MV-4-11 (cell line): Measurements from ENCODE around the gene OSCP1.
A peak's percentile ranks its signal among the peaks of the same experiment; 100 is the strongest.
"Not testable (repeated sequence)": the region's sequence is repeated elsewhere in the genome, so short reads cannot be mapped to it uniquely, and the experiment has no call there.

ENCODE experiments used
- DNase-seq: peaks from one replicate; lab custom pipeline; 2025; lab: John Stamatoyannopoulos, UW

The OSCP1 gene

GRCh38 chr1:36450270-36450918 is at the start of gene OSCP1:
OSCP1 (minus strand) TSS chr1:36450451; CDS start chr1:36450369, 82 bp downstream.
- peak; percentile 87 for DNase-seq

- DNase-seq: no peak
These were observed 47.0 kb upstream of the OSCP1 start for GRCh38 chr1:36497207-36497606.

GRCh38 chr1:36494971-36495370 is 44.7 kb upstream of the OSCP1 start:
- no peak for DNase-seq

GRCh38 chr1:36493524-36493923 is 43.3 kb upstream of the OSCP1 start:
- DNase-seq: no peak

GRCh38 chr1:36492491-36492890 is 42.2 kb upstream of the OSCP1 start:
- no peak for DNase-seq

- DNase-seq: not testable (repeated sequence)
These were observed 39.2 kb upstream of the OSCP1 start for GRCh38 chr1:36489258-36490051.

GRCh38 chr1:36487906-36488305 is 37.7 kb upstream of the OSCP1 start:
- DNase-seq: no peak

GRCh38 chr1:36487336-36487725 is 37.1 kb upstream of the OSCP1 start:
- DNase-seq: not testable (repeated sequence)

- DNase-seq: peak; percentile 97
These were observed 36.4 kb upstream of the OSCP1 start for GRCh38 chr1:36486439-36487335.

GRCh38 chr1:36486093-36486438 is 35.8 kb upstream of the OSCP1 start:
- no peak for DNase-seq

- DNase-seq: no peak
These were observed 33.8 kb upstream of the OSCP1 start for GRCh38 chr1:36484099-36484498.

- peak; percentile 77 for DNase-seq
These were observed 32.6 kb upstream of the OSCP1 start, which contains the start of gene CSF3R for GRCh38 chr1:36482724-36483388. CSF3R (minus strand) TSS chr1:36482913; CDS start chr1:36479496, 3,417 bp downstream.

- DNase-seq: no peak
These were observed 31.8 kb upstream of the OSCP1 start for GRCh38 chr1:36481771-36482723.

- DNase-seq: no peak
These were observed 30.8 kb upstream of the OSCP1 start for GRCh38 chr1:36481091-36481490.

GRCh38 chr1:36480161-36480560 is 29.9 kb upstream of the OSCP1 start:
- DNase-seq: no peak

- DNase-seq: no peak
These were observed 29.3 kb upstream of the OSCP1 start for GRCh38 chr1:36479505-36480051.

- DNase-seq: not testable (repeated sequence)
These were observed 27.4 kb upstream of the OSCP1 start for GRCh38 chr1:36477615-36478014.

GRCh38 chr1:36476945-36477344 is 26.7 kb upstream of the OSCP1 start:
- no peak for DNase-seq

- DNase-seq: no peak
These were observed 25.8 kb upstream of the OSCP1 start for GRCh38 chr1:36475910-36476604.

GRCh38 chr1:36475341-36475740 is 25.1 kb upstream of the OSCP1 start:
- no peak for DNase-seq
